OCI-LY3 (cell line): ENCODE results near the gene MYOF.

Experiments used
- H2AFZ ChIP-seq: fragments of 200-600, 300-600 bp; shearing (Covaris generic); 2 replicates; pipeline ENCODE4 v1.6.0; 2014; ENCODE audit warnings: antibody characterized with exemption, low read depth, low read length
- H3K27ac ChIP-seq: fragments of 200-600, 300-600 bp; sonication (generic); 2 replicates; pipeline ENCODE4 v1.5.1; 2014; ENCODE audit warnings: mild to moderate bottlenecking, low read length, moderate library complexity, mixed read lengths
- H3K27me3 ChIP-seq: fragments of 200-600, 300-600 bp; sonication (generic); 2 replicates; pipeline ENCODE4 v1.6.1; 2014; ENCODE audit warnings: low read depth, low read length, mixed read lengths
- H3K36me3 ChIP-seq: fragments of 200-600, 300-600 bp; sonication (generic); replicated peaks from 2 replicates; pipeline ENCODE3; 2014; ENCODE audit warnings: low read depth, low read length, mixed read lengths
- H3K4me1 ChIP-seq: fragments of 300-600, 200-600 bp; sonication (generic); 2 replicates; pipeline ENCODE4 v1.6.1; 2014; ENCODE audit warnings: low read length, mixed read lengths
- H3K4me2 ChIP-seq: fragments of 200-600, 300-600 bp; sonication (generic); 2 replicates; pipeline ENCODE4 v1.6.1; 2014; ENCODE audit warnings: low read length, mixed read lengths
- H3K4me3 ChIP-seq: fragments of 300-600, 200-600 bp; sonication (generic); 2 replicates; pipeline ENCODE4 v1.5.1; 2014; ENCODE audit warnings: antibody characterized with exemption, mild to moderate bottlenecking, low read length, moderate library complexity
- H3K79me2 ChIP-seq: fragments of 300-600, 200-600 bp; shearing (Covaris generic); 2 replicates; pipeline ENCODE4 v1.6.1; 2014; ENCODE audit warnings: mild to moderate bottlenecking, low read length, mixed read lengths
- H3K9ac ChIP-seq: fragments of 300-600, 200-600 bp; shearing (Covaris generic); 2 replicates; pipeline ENCODE4 v1.6.0; 2014; ENCODE audit warnings: mild to moderate bottlenecking, low read length, moderate library complexity
- H3K9me3 ChIP-seq: fragments of 200-600, 300-600 bp; shearing (Covaris generic); 2 replicates; pipeline ENCODE4 v1.6.1; 2014; ENCODE audit warnings: low read length, mixed read lengths; ENCODE audit not compliant: insufficient read depth
- H4K20me1 ChIP-seq: fragments of 200-600, 300-600 bp; sonication (generic); 2 replicates; pipeline ENCODE4 v1.6.1; 2016; ENCODE audit warnings: low read length, mixed read lengths; ENCODE audit not compliant: insufficient read depth
- CTCF ChIP-seq: fragments of 200-600, 300-600 bp; sonication (generic); IDR thresholded peaks from 2 replicates; pipeline ENCODE4 v1.5.1; 2014; ENCODE audit warnings: antibody characterized with exemption, low read length, low read depth
- EZH2phosphoT487 ChIP-seq: fragments of 200-600 bp; shearing (Covaris generic); IDR thresholded peaks from 2 replicates; pipeline ENCODE4 v1.6.1; 2018; ENCODE audit warnings: antibody characterized with exemption, mixed run types, low read depth

MYOF gene

GRCh38 chr10:93334181-93334580, 148.0 kb downstream of the MYOF start:
- Histone ChIP-seq H3K9ac (no peak overlapping the region), H3K27ac (no peak overlapping the region), H3K4me2 (no peak overlapping the region)

GRCh38 chr10:93333278-93333978, 148.7 kb downstream of the MYOF start:
- H3K36me3 ChIP-seq: no peaks in the 10 kb centered on the region

More at GRCh38 chr10:93334181-93334580, 148.0 kb downstream of the MYOF start:
- no peaks in the 10 kb centered on the region for H3K4me1 ChIP-seq
- H3K36me3 ChIP-seq: no peaks in the 10 kb centered on the region
- no peak overlapping the region for H2AFZ ChIP-seq
- no peaks in the 10 kb centered on the region for H4K20me1 ChIP-seq
- H3K79me2 ChIP-seq: no peaks in the 10 kb centered on the region
- no peak for TF ChIP-seq CTCF
- TF ChIP-seq EZH2phosphoT487: no peak
- no peaks in the 10 kb centered on the region for H3K9me3 ChIP-seq
- no peaks in the 10 kb centered on the region for H3K27me3 ChIP-seq
- no peak overlapping the region for H3K4me3 ChIP-seq

GRCh38 chr10:93330824-93331223, 151.3 kb downstream of the MYOF start:
- H3K4me1 ChIP-seq: no peaks in the 10 kb centered on the region
- H3K27ac ChIP-seq: no peak overlapping the region
- no peaks in the 10 kb centered on the region for H3K36me3 ChIP-seq
- H2AFZ ChIP-seq: no peak overlapping the region
- no peaks in the 10 kb centered on the region for H4K20me1 ChIP-seq
- H3K27me3 ChIP-seq: no peaks in the 10 kb centered on the region
- TF ChIP-seq EZH2phosphoT487 (no peak), CTCF (no peak)
- no peaks in the 10 kb centered on the region for H3K79me2 ChIP-seq
- no peak overlapping the region for H3K4me2 ChIP-seq
- no peak overlapping the region for H3K9ac ChIP-seq
- no peaks in the 10 kb centered on the region for H3K9me3 ChIP-seq
- no peak overlapping the region for H3K4me3 ChIP-seq

More at GRCh38 chr10:93333278-93333978, 148.7 kb downstream of the MYOF start:
- H3K4me1 ChIP-seq: no peaks in the 10 kb centered on the region
- H4K20me1 ChIP-seq: no peaks in the 10 kb centered on the region
- no peak overlapping the region for H3K27ac ChIP-seq
- H3K27me3 ChIP-seq: no peaks in the 10 kb centered on the region
- no peak overlapping the region for H3K4me3 ChIP-seq
- no peaks in the 10 kb centered on the region for H3K79me2 ChIP-seq
- no peak for TF ChIP-seq CTCF
- no peak overlapping the region for H3K9ac ChIP-seq
- no peak overlapping the region for H3K4me2 ChIP-seq
- H3K9me3 ChIP-seq: no peaks in the 10 kb centered on the region
- H2AFZ ChIP-seq: no peak overlapping the region

- Histone ChIP-seq H3K36me3 (no peaks in the 10 kb centered on the region), H2AFZ (no peak overlapping the region), H3K79me2 (no peaks in the 10 kb centered on the region), H3K27ac (no peak overlapping the region), H3K4me2 (no peak overlapping the region), H3K4me3 (no peak overlapping the region), H3K4me1 (no peaks in the 10 kb centered on the region), H3K9ac (no peak overlapping the region), H3K27me3 (no peaks in the 10 kb centered on the region), H4K20me1 (no peaks in the 10 kb centered on the region), H3K9me3 (no peaks in the 10 kb centered on the region)
- TF ChIP-seq CTCF: no peak
- TF ChIP-seq EZH2phosphoT487: no peak
Measured at GRCh38 chr10:93319896-93320295, 162.2 kb downstream of the MYOF start.
